Glomerular endothelial cell (primary cell): ENCODE results near the gene STK4. TPM values are rescaled to one million over a fixed set of nuclear protein-coding genes. Genes with fewer than 3 reads are reported as not detected.

ENCODE experiments used
- total RNA-seq: library from RNA; depleted of rRNA; stranded (reverse); fragments of >200 nt; gene quantifications from 2 replicates; pipeline ENCODE4 v1.2.3, GENCODE V29; 2015

The STK4 gene
- total RNA-seq, 1 donor from 2014 or later = 20.9 TPM

Other genes with a start within 250 kb of the STK4 start
- gene KCNK15, start 220.6 kb upstream of the STK4 start, total RNA-seq = 0.35 TPM in 1 of 2 replicates, not detected in the other
- gene RIMS4, start 156.0 kb upstream of the STK4 start, total RNA-seq = not detected in 2 replicates
- gene YWHAB, start 80.8 kb upstream of the STK4 start, total RNA-seq = 167 and 173 TPM in 2 replicates
- gene PABPC1L, start 56.5 kb upstream of the STK4 start, total RNA-seq = 2.1 and 13.6 TPM in 2 replicates
- gene TOMM34, start 6.1 kb upstream of the STK4 start, total RNA-seq = 36.9 and 43.0 TPM in 2 replicates
- 0.12 and 0.34 TPM in 2 replicates for gene KCNS1, start 134.6 kb downstream of the STK4 start, total RNA-seq
- not detected in 2 replicates for gene WFDC5, start 148.7 kb downstream of the STK4 start, total RNA-seq
- not detected in 2 replicates for gene WFDC12, start 158.0 kb downstream of the STK4 start, total RNA-seq
- gene PI3, start 208.4 kb downstream of the STK4 start, total RNA-seq = not detected in 2 replicates
- not detected in 2 replicates for gene SEMG1, start 240.5 kb downstream of the STK4 start, total RNA-seq